Gastrocnemius medialis (tissue), 4 donors: ENCODE data around the gene SLC1A5.

Experiments used
- CTCF ChIP-seq, 5 experiments: fragments of 450-650 bp in 3 of 5; fragments of 200-600 bp in 2 of 5; sonication (generic) in 2 of 5; IDR thresholded peaks in 4 of 5; conservative IDR thresholded peaks in 1 of 5; 1 replicate in 4 of 5; 2 replicates in 1 of 5; pipeline ENCODE4 v1.5.1; 2016 to 2019; ENCODE audit warnings: antibody characterized with exemption in 5 of 5, mild to moderate bottlenecking in 3 of 5, moderate library complexity in 3 of 5
- POLR2A ChIP-seq, 2 donors: fragments of 450-650 bp; IDR thresholded peaks; one replicate each; pipeline ENCODE4 v1.6.1; 2017; ENCODE audit warnings: antibody characterized with exemption in 2 of 2, mild to moderate bottlenecking in 2 of 2, moderate library complexity in 2 of 2

GRCh38 chr19:46785980-46786235, 2.5 kb downstream of the SLC1A5 start:
- TF ChIP-seq CTCF (IDR thresholded peaks at IDR 0.05 in 4 of 5, conservative IDR thresholded peaks at IDR 0.05 in 1 of 5) (no peak), POLR2A (IDR thresholded peaks at IDR 0.05) (no peak)
